ENCODE measurements around the gene OR5L2. TPM values are rescaled to one million over a fixed set of nuclear protein-coding genes. Genes with fewer than 3 reads are reported as not detected.

The OR5L2 gene
- total RNA-seq, 1 experiment from 2014 or later = not detected

- no peak overlapping the region for H2BK15ac ChIP-seq (ENCODE audit: low read depth, low read length)
- H3K27me3 ChIP-seq (ENCODE audit: insufficient read depth, low read length) = no peaks in the 10 kb centered on the region
- H4K91ac ChIP-seq (ENCODE audit: insufficient read length, low read depth, low read length) = no peak overlapping the region
- no peak for DNase-seq
- no peak overlapping the region for H2AFZ ChIP-seq (ENCODE audit: low read length)
- H3K27ac ChIP-seq (ENCODE audit: insufficient read length, low read depth, low read length) = no peak overlapping the region
- H3K4me1 ChIP-seq (ENCODE audit: insufficient read depth, low read length) = no peaks in the 10 kb centered on the region
- H3K23ac ChIP-seq (ENCODE audit: insufficient read length, low read depth, low read length) = no peak overlapping the region
- H2AK5ac ChIP-seq (ENCODE audit: insufficient read length, low read length) = no peak overlapping the region
- no peak for TF ChIP-seq CTCF (conservative IDR thresholded peaks at IDR 0.05)
- no peaks in the 10 kb centered on the region for H3K79me2 ChIP-seq (ENCODE audit: insufficient read depth, low read length)
- H4K20me1 ChIP-seq (ENCODE audit: control insufficient read depth, insufficient read depth, insufficient read length) = no peaks in the 10 kb centered on the region
- H2BK20ac ChIP-seq (ENCODE audit: low read depth, low read length, poor library complexity, severe bottlenecking) = no peak overlapping the region
- no peak overlapping the region for H4K8ac ChIP-seq (replicated peaks; ENCODE audit: insufficient read length, low read depth, low read length)
- H3K18ac ChIP-seq (ENCODE audit: insufficient read length, low read depth, low read length) = no peak overlapping the region
- peaks cover 56% of the 10 kb centered on the region for H3K9me3 ChIP-seq (ENCODE audit: control insufficient read depth, low read depth, low read length)
- no peak overlapping the region for H3K4me3 Mint-ChIP-seq
- no peaks in the 10 kb centered on the region for H3K23me2 ChIP-seq (ENCODE audit: insufficient read length, low read depth, low read length, poor library complexity, severe bottlenecking)
- no peak overlapping the region for H3K4ac ChIP-seq (ENCODE audit: low read depth, low read length)
- no peak overlapping the region for H4K5ac ChIP-seq (ENCODE audit: insufficient read length, low read depth, low read length)
- peaks cover 80 to 89% of the 10 kb centered on the region in 2 experiments for H3K9me3 Mint-ChIP-seq
- peaks cover 4 to 23% (median 5%) of the 10 kb centered on the region in 3 experiments; a peak in 5 of 7 replicates for H3K36me3 Mint-ChIP-seq (ENCODE audit: insufficient read depth in 1 of 3, low read depth in 3 of 3)
- no peak overlapping the region for H3K27ac Mint-ChIP-seq
- no peak overlapping the region for H3K14ac ChIP-seq (ENCODE audit: insufficient read depth, low read length)
- H2BK12ac ChIP-seq (ENCODE audit: insufficient read length, low read depth, low read length) = no peak overlapping the region
- H2BK5ac ChIP-seq (ENCODE audit: insufficient read length, low read length) = no peak overlapping the region
- H3K9ac ChIP-seq (ENCODE audit: extremely low read depth, insufficient read length, low read length) = no peak overlapping the region
- H2BK120ac ChIP-seq (ENCODE audit: low read depth, low read length, poor library complexity, severe bottlenecking) = no peak overlapping the region
- H3K27me3 Mint-ChIP-seq (ENCODE audit: low read depth) = peaks cover 2% of the 10 kb centered on the region; the same call in 1 of the 2 replicates
- no peak overlapping the region for H3T11ph ChIP-seq (ENCODE audit: low read length)
- no peak overlapping the region for H3K56ac ChIP-seq (ENCODE audit: insufficient read length, low read depth, low read length)
- no peaks in the 10 kb centered on the region for H3K4me1 Mint-ChIP-seq
- H3K4me2 ChIP-seq (ENCODE audit: insufficient read depth, insufficient read length, low read length) = no peak overlapping the region
- no peaks in the 10 kb centered on the region for H3K79me1 ChIP-seq (ENCODE audit: insufficient read depth, low read depth, low read length, poor library complexity, severe bottlenecking)
These were observed 22.0 kb downstream of the OR5L2 start for GRCh38 chr11:55849037-55849436.

All from H9 (cell line).